GM10266 (cell line): Measurements from ENCODE around the gene GPA33.
"Not testable (repeated sequence)": the region's sequence is repeated elsewhere in the genome, so short reads cannot be mapped to it uniquely, and the experiment has no call there.

Source experiments
- DNase-seq: peaks from one replicate; pipeline ENCODE4 v3.0.0; 2012; ENCODE audit errors: extremely low spot score
- CTCF ChIP-seq: IDR thresholded peaks from 2 replicates; pipeline ENCODE4 v1.5.1; 2012; ENCODE audit warnings: mild to moderate bottlenecking, low read depth; ENCODE audit not compliant: control insufficient read depth, insufficient read depth; ENCODE audit errors: missing control alignments

Gene GPA33

GRCh38 chr1:167033646-167034045, 56.5 kb downstream of the GPA33 start:
- no peak for DNase-seq
- TF ChIP-seq CTCF = no peak

- DNase-seq = not testable (repeated sequence)
These were observed 60.6 kb downstream of the GPA33 start for GRCh38 chr1:167029553-167029952.

- no peak for TF ChIP-seq CTCF
These were observed 67.8 kb downstream of the GPA33 start for GRCh38 chr1:167022384-167022783.

GRCh38 chr1:167016100-167016750, 74.0 kb downstream of the GPA33 start:
- no peak for TF ChIP-seq CTCF
- DNase-seq = no peak

More at GRCh38 chr1:167022384-167022783, 67.8 kb downstream of the GPA33 start:
- no peak for DNase-seq

- TF ChIP-seq CTCF = no peak
- DNase-seq = no peak
These were observed 76.9 kb downstream of the GPA33 start for GRCh38 chr1:167013108-167013929.

- no peak for TF ChIP-seq CTCF
These were observed 77.6 kb downstream of the GPA33 start for GRCh38 chr1:167012570-167012969.

GRCh38 chr1:167011560-167012191, 78.5 kb downstream of the GPA33 start:
- no peak for DNase-seq
- TF ChIP-seq CTCF = no peak

More at GRCh38 chr1:167012570-167012969, 77.6 kb downstream of the GPA33 start:
- no peak for DNase-seq
